Tibial nerve (tissue), 3 donors: ENCODE measurements around the gene NKRF.
"Not testable (repeated sequence)": the region's sequence is repeated elsewhere in the genome, so short reads cannot be mapped to it uniquely, and the experiment has no call there.

Source experiments
- POLR2A ChIP-seq, 2 donors: fragments of 450-650 bp; IDR thresholded peaks; one replicate each; pipeline ENCODE4 v1.6.1; 2017; ENCODE audit warnings: antibody characterized with exemption in 2 of 2, mild to moderate bottlenecking in 2 of 2, moderate library complexity in 2 of 2
- TF ChIP-seq, protein P1 (sequence below), 5 experiments: fragments of 200-600 bp in 3 of 5; fragments of 450-650 bp in 2 of 5; sonication (generic) in 3 of 5; IDR thresholded peaks; one replicate each; pipeline ENCODE4 v1.5.1; 2016 to 2019; ENCODE audit warnings: antibody characterized with exemption in 5 of 5, mild to moderate bottlenecking in 3 of 5, moderate library complexity in 2 of 5

- not testable (repeated sequence) for TF ChIP-seq POLR2A (IDR thresholded peaks at IDR 0.05)
- TF ChIP-seq, protein P1, sequence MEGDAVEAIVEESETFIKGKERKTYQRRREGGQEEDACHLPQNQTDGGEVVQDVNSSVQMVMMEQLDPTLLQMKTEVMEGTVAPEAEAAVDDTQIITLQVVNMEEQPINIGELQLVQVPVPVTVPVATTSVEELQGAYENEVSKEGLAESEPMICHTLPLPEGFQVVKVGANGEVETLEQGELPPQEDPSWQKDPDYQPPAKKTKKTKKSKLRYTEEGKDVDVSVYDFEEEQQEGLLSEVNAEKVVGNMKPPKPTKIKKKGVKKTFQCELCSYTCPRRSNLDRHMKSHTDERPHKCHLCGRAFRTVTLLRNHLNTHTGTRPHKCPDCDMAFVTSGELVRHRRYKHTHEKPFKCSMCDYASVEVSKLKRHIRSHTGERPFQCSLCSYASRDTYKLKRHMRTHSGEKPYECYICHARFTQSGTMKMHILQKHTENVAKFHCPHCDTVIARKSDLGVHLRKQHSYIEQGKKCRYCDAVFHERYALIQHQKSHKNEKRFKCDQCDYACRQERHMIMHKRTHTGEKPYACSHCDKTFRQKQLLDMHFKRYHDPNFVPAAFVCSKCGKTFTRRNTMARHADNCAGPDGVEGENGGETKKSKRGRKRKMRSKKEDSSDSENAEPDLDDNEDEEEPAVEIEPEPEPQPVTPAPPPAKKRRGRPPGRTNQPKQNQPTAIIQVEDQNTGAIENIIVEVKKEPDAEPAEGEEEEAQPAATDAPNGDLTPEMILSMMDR (IDR thresholded peaks at IDR 0.05): not testable (repeated sequence)
Observed at GRCh38 chrX:119637421-119637820, 31.2 kb upstream of the NKRF start.
